Hematopoietic multipotent progenitor cell treated with erythropoietin and hydrocortisone succinate and interleukin-3 and kit ligand, for 15 days (in vitro differentiated cells): ENCODE data around the gene SIX3.

Source experiments
- DNase-seq: peaks from one replicate; pipeline ENCODE4 v3.0.0-alpha.2; 2015; ENCODE audit warnings: low spot score

The SIX3 gene

DNA sequence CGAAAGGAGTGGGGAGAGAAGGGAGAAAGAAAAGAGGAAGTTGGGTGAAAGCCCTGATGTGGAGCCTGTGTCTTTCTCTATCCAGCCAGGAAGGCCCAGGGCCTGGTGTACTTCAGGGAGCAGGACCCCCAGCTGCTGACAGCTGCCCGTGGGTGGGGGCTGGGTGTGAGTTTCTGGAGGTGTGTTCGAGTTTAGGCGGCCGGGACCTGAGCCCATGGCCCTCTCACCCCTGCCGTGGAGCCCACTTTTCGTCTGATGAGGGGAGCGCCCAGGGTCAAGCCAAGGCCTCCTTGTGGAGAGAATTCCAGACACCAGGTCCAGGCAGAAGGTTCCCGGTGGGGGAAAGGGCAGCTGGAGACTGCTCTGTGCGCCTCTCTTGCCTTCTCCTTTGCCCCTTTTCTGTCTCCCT, 2.2 kb downstream of the SIX3 start:
- no peak for DNase-seq

DNA sequence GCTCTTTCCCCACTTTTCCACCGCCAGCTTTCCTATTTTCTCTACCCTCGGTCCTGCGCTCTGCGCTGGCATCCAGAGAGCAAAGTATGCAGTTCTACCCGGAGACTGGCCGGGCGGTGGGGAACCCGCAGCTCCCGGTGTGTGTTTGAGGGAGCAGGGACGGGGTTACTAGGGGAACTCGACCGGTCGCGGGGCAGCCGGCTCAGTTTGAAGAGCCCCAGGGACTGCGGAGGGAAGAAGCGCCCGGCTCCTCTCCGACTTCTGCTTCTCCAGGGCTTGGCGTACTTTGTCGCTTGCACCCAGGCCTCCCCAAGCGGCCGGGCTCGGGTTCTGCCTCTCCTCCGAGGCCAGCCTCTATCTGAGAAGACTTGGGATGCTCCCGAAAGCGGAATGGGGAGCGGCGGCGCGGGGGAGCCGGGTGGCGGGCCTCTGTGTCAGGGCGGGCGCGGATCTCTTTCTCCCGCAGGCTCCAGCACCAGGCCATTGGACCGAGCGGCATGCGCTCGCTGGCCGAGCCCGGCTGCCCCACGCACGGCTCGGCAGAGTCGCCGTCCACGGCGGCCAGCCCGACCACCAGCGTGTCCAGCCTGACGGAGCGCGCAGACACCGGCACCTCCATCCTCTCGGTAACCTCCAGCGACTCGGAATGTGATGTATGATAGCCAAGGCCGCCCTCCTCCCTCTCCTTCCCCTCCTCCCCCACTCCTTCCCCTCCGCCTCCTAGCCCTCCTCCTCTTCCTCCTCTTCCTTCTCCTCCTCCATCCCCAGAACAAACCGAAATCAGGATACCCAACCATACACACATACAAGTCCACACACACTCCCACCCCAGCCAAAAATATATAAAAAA, 2.8 kb downstream of the SIX3 start:
- DNase-seq, result no peak

DNA sequence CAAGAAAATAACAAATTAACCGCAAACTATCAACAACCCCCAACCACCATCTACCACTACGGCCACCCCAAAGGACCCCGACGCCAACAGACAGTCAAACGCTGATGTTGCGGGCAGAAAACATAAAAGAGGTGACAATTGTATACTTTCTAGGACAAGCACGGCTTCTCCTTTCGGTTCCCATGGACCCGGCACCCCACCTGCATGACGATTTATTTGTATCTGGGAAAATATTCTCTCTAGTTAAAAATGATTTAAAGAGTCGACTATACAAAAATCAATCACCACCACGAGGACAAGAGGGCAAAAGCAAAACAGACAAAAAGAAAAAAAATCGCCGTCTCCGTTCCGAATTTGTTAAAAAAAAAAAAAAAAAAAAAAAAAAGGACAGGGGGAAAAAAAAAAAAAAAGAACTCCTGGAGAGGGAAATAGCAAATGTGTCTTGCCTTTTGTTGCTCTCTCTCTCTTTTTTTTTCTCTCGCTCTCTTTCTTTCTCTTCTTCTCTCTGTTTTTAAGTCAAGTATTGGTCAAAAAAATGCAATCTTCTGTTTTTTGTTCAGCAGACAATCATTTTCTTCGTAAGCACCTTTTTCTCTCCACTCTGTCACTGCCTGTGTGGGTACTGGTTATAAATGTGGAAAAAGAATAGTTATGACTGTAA, 3.6 kb downstream of the SIX3 start:
- no peak for DNase-seq

DNA sequence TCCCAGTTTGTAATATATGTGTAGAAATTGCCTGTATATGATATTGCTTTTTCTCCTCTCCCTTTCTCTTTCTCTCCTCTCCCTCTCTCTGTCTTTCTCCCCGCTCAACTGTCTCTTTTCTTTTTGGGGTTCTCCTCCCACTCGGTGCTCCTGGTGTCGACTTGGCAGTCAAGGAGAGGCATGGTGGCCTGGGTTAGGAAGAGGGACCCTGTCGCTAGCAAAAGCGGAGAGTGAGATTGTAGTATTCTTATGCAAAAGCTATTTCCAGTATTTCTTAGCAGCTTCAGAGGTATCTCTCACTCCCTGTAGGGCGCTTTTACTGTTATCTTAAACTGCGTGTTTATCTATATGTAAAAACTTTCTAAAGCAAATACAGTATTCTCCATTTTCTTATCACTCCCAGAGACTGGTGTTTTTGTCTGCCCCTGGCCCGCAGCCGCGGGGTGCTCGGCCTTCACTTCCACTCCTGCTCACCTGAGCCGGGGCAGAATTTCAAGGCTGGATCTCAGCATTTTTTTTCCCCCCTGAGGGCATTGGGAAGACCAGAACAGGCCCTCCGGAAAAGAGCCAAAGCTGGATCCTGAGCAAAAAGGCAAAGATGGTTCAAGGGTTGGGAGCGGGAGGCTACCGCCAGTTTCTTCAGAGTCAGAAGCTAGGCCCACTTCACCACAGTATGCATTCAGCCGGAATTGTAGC, 4.3 kb downstream of the SIX3 start:
- no peak for DNase-seq

DNA sequence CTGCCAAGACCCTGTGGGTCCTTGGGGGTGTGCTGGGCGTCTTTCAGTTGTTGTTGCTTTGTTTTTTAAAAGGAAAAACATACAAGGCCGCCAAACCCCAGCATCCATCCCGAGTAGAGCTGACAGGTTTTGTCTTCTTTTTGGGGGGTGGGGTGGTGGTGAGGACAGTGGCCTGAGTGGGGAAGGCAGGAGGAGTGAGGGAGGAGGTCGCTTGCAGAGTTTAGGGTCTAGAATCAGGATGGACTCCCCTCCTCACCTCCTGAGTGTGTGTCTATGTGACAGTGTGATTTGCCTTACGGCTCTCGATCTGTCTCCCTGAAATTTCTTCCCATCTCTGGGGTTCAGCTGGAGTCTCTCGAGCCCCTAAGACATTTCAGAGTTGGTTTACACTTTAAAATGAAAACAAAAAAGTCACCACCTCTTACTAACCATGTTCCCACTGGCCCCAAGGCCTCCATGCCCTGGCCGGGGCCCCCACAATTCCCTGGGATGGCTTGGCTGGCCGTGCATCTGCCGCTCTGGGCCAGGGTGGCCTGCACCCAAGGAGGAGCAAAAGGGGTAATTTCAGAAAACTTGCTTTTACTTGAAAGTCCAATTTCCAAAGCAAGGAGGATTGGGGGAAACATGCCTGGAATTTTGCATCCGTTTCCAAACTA, 5.0 kb downstream of the SIX3 start:
- DNase-seq, result no peak

DNA sequence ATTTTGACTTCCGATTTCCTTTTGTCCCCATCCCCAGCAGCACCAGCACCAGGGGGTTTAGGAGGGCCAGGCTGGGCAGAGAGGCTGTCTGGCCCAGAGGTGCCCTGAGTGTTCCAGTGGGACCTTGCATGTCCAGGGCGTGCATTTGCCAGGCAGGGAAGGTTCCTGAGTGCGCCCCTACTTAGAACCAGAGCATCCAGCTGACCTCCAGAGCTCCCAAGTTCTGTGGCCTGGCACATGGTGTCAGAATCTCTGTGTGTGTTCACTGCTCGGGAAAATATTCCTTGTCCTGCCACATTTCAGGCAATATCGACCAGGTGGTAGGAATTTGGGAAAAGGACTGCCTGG, 5.5 kb downstream of the SIX3 start:
- no peak for DNase-seq

DNA sequence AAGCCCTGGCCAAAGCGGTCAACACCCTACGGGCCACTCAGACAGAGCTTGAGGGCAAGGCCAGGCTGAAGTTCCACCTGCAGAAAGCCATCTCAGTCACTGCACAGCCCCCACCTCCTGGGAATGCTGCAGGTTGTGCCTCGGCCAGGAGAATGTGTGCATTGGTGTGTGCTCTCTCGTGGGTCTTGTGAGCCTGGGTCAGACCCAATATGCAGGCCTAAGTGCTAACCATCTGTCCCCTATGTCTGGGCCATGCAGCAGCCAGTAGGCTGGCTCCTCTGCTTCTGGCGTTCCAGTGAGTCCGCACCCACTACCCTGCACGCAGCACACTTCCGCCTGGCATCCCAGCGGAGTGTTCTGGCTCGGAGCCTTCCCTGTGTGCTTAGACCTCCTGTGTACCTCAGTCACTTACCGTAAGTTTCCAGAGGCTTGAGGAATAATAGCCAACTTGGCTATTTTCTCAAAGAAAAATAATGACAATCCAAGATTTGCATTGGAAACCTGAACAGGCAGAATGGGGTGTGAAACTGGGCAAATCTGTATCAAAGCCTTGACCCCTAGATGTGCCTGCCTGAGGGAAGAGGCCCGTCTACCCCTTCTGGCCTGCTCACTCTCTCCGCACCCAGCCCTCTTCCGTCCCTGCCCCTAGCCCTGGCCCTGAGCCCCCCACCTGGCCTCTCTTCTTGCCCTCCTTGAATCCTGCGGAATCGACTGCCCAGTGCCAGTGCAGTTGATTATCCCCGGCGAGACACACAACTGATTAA, 7.2 kb downstream of the SIX3 start:
- DNase-seq, result no peak

DNA sequence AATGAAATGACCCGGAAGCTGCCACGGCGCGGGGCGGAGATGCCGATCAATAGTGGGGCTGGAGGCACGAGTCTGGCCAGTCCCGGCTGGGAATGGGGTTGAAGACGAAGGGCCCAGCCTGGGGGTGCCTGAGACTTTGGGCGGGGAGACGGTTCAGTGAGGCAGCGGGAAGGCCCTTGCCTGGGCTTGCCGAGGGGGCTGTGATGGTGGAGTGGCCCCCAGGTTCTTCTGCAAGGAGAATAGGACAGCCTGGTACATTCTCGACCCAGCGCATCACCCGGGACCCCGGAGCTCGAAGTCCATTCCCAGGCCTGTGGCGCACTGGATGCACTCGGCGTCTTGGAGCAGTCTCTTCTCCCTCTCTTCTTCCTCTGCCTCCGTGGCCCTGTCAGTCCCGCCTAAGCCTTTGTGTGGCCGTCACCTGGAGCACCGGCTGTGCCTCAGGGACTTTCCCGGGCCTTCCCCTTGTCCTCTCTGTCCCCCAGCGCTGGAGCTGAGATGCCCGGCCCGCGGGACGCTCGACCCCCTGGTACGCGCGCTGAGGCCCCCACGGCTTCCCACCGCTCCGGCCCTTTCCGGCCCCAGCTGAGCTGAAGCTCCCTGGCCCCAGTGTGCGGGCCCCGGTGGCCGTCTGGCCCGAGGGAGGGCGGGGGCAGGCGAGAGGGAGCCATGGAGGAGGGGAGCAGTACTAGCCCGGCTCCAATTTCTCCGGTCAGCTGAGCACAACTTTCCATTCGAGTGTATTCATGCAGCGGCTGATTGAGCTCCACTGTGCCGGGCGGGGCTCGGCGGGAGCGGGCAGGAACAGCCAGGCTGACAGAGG, 8.0 kb downstream of the SIX3 start:
- DNase-seq, result no peak

DNA sequence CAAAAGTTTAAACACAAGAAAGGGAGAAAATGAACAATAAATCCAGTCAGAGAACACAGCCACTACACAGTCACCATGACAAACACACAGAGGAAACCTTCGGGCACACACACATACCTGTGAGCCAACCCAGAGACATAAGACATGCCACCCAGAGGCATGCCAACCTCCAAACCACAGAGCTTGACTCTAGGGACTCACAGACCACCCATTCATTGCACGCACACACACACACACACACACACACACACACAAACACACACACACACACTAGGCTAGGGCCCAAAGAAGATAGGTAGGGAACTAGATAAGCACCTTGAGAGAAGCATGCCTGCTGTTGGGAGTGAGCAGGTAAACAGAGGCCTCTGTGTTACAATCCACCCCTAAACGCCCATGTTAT, 9.1 kb downstream of the SIX3 start:
- no peak for DNase-seq

DNA sequence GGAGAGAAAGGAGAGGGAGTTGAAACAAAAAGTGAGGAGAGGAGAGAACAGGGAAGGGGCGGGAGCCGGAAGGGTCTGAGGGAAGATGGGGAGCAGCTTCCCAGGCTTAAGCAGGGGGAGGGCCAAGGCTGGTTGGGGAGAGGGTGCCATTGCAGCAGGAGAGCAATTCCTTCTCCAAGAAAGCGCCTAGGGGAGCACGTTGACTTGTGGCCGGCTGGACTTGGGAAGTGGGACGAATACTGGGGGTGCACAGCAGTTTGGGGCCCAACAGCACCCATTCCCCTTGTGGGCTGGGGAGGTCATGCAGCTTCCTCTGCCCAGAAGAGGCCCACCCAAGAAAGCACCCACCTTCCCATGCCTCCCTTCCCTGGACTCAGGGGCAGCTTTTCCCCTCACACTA, 9.6 kb downstream of the SIX3 start:
- no peak for DNase-seq

DNA sequence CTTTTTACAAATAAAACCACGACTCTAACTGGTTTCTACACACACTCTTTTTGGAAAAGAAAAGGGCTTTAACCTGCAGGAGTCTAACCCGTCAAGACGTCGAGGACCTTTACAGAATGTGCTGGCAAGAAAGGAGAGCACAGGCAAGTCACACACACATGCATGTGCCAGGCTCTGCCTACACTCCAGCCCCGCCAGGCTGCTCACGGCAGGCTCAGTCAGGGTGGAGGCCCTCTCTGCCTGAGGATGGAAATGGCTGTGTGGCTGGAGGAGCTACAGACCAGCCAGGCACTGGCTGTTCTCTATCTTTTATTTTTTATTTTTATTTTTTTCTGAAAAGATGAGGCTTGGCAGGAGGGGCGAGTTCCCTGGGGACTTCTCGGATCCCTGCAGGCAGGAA, 10.2 kb downstream of the SIX3 start:
- DNase-seq, result no peak

DNA sequence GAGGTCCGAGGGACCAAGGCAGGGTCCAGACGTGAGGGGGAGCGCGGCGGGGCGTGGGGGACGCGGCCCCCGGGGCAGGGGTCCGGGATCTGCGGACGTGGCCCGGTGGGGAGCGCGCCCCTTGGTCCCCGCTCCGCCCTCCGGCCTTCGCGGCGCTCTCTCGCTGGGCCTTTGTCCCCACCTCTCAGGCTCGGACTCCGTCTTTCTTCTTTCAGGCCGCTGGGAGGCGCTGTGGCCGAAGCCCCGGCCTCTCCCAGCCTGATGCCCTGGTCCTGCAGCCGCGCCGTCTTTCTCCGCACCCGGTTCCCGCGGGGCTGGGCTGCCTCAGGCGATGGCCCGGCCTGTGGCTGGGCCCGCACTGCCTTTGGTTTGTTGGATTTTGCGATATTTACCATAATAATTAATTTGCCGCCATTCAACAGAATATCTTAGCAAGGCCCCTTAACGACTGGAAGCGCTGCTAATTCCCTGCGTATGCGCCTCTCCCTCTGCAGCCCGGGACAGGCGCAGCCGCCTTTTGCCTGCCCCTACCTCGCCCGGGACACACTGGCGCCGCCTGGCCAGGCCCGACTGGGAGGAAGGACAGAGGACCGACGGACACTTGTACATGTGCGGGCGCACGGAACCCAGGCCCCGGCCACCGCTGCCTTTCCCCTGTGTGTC, 10.8 kb downstream of the SIX3 start:
- no peak for DNase-seq

DNA sequence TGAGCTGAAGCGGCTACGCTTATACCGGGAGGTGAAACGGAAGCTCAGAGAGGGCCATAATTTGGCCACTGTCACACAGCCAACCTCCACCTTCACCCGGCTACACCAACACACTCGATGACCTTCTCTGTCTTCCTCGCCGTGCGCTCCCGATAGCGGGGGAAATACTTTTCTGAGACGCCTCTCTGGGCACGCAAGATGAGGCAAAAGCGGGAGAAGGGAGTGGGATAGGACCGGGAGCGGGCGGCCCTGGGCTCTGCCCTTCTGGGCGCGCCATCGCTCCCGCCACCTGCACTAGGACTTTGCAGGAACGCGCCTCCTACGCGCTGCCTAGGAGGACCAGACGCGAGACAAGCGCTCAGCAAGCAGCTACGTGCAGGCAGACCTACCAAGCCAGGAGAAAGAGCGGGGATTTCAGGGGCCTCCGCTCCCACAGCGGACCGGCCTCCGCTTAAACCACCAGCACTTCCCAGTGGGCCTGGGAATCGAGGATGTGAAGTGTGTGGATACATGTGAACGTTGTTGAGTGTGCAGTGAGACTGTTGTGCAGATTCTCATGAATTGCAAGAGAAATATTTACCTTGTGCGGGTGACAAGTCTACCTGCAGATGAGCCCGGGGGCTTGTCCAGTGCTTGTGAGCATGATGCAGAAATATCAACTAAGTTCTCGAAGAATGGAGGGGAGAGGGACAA, 11.4 kb downstream of the SIX3 start:
- no peak for DNase-seq

DNA sequence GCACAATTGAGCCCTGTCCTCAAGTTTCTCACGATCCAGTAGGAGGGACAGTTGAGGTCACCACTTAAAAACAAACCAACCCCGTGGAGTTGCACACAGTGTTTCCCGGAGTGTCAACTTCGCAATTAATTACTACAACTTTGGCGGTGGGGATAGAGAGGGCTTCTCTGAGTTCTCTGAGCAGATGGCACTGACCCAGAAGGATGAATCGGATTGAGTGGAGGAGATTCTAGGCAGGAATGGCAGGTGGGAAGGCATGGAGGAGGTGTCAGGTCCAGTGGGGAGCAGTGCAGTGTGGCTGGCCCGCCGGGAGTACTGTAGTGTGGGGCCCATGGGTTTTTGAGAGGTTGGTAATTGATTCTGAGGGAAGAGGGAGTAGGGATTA, 12.0 kb downstream of the SIX3 start:
- no peak for DNase-seq

DNA sequence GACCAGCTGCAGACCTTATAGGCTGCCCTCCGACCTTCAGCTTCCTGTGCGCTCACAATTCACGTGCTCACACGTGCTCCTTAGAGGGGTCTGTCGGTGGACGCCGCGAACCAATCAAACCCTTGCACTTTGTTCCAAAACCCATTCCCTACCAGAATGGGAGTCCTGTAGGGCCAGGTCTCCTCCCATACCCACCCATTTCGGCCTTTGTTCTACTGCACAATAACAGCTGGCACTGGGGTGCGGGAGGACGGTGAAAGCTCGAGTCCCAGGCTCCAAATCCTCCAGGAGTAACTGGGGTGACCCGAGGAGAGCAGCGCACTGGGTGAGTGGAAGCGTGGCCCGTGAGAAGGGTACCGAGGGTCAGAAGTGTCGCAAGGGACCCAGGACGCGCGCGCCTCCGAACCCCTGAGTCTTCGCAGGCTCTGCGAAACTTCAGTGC, 13.0 kb downstream of the SIX3 start:
- DNase-seq, result no peak

DNA sequence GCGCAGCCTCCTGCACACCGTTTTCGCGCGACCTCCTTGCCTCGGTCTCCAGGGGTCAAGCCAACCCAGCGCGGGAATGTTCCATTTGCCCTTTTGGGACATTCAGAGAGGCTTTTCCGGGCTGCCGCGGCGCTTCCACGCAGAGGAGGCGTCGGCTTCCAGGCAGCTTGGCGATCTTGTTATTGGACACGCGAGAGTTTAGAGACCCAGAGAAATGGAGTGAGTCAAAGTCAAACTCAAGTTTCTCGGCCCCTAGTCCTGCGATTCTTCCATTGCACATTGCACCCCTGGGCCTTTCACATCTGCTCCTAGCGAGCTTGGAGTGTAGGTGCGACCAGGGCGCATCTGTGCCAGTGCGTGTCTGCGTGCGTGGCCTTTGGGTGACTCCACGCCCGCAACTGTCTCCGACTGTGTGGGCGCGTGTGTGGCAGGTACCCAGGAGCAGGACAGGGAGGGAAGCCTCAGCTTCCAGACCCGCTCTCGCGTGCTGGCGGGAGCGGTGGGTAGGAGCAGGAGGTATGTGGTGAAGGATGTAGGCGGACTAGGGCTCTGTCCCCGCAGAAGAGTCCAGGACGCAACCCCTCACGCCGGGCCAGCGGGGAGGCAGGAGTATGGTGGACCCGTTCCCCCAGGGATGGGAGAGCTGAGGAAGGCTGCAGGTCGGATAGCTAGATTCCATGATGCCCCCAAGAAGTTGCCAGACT, 13.5 kb downstream of the SIX3 start:
- no peak for DNase-seq

DNA sequence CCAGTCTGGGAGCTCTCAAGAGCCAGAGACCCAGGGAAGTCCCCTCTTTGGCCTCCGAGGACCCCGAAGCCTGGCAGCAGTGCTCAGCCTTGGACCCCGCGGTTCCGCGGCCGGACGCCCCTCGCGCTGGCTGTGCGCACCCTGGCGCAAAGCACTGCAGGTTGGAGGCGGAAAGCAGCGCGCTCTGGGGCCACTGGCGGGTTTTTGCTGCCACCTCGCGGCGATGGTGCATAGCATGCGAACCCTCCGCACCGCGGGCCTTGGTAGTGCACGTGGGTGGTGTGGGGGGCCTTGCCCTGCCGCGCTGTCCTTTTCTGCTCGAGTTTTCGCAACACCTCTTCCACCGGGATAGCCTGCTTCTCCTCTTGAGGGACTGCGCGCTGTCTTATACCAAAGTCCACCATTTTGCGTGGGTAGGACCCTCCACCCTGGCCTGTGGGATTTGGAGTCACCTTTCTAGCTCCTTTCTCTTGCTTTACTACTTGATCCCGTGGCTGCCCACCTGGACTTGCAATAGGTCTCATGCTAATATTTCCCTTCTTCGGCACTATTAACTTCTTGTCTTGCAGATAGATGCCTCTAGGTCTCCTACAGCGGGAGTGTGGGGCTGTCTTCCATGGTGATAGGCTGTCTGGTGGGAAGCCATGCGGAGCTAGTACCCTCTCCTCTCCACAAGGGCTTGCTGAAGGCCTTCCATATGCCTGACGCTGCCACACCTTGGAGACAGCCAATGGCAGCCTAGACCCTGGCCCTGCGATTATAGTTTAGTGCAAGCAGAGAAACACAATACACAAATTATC, 14.3 kb downstream of the SIX3 start:
- peak; percentile 31 for DNase-seq

DNA sequence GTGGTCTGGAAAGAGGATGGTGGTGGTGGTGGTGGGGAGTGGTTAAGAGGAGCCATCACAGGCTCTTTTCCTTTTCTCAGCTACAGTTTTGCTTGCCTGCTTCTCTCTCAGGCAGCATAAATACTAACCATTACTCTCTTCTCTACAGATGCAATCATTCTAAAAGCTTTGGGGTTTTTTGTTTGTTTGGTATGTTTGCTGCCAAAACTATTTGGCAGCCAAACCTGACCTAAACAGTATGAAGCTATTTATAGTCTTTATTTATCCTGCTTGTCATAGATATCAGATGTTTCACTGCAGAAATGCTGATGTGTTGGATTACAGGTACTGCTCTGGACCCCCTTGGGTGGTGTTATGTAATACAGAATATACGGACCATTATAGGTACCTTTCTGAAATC, 15.3 kb downstream of the SIX3 start:
- DNase-seq, result no peak
